Peyer's patch (tissue), 4 donors: ENCODE measurements around the gene GALK2. TPM values are rescaled to one million over a fixed set of nuclear protein-coding genes. Genes with fewer than 3 reads are reported as not detected.

Experiments used
- DNase-seq, 3 donors: peaks; one replicate each; pipeline ENCODE4 v3.0.0-alpha.2; 2017 to 2019
- H3K27ac ChIP-seq, 4 donors: fragments of 200-600 bp; sonication (generic); one replicate each; pipeline ENCODE4 v1.5.1; 2016 to 2019
- H3K27me3 ChIP-seq, 2 donors: fragments of 200-600 bp; sonication (generic); one replicate each; pipeline ENCODE4 v1.5.1; 2019
- H3K36me3 ChIP-seq, 3 donors: fragments of 200-600 bp; sonication (generic); one replicate each; pipeline ENCODE4 v1.5.1; 2016 to 2019
- H3K4me1 ChIP-seq, 4 donors: fragments of 200-600 bp; sonication (generic); one replicate each; pipeline ENCODE4 v1.5.1; 2016 to 2019
- H3K4me3 ChIP-seq, 4 donors: fragments of 200-600 bp; sonication (generic); 1 replicate in 3 of 4; 2 replicates in 1 of 4; pipeline ENCODE4 v1.5.1; 2016 to 2019; ENCODE audit warnings: mild to moderate bottlenecking in 1 of 4
- H3K9me3 ChIP-seq, 4 donors: fragments of 200-600 bp; sonication (generic); one replicate each; pipeline ENCODE4 v1.5.1; 2016 to 2019; ENCODE audit warnings: mild to moderate bottlenecking in 1 of 4
- CTCF ChIP-seq, 6 experiments: fragments of 450-650 bp in 4 of 6; fragments of 200-600 bp in 2 of 6; sonication (generic) in 1 of 6; IDR thresholded peaks; one replicate each; pipeline ENCODE4 v1.5.1; 2017 to 2019; ENCODE audit warnings: antibody characterized with exemption in 6 of 6, mild to moderate bottlenecking in 3 of 6, moderate library complexity in 1 of 6
- POLR2A ChIP-seq, 2 donors: fragments of 450-650 bp; IDR thresholded peaks; one replicate each; pipeline ENCODE4 v1.5.1; 2017; ENCODE audit warnings: antibody characterized with exemption in 2 of 2, mild to moderate bottlenecking in 2 of 2, moderate library complexity in 2 of 2
- total RNA-seq, 4 donors: library from RNA; depleted of rRNA; stranded (reverse); fragments of >200 nt; gene quantifications; one replicate each; pipeline ENCODE4 v1.1.0, GENCODE V29; 2016

Gene GALK2
- total RNA-seq, 4 donors from 2014 or later, result 33.4 to 61.9 (median 44.3) TPM

GRCh38 chr15:49320351-49320750 is 150.3 kb downstream of the GALK2 start:
- no peak for TF ChIP-seq POLR2A (IDR thresholded peaks at IDR 0.05)
- peaks cover 0 to 33% (median 0%) of the 10 kb centered on the region in 3 donors for H3K36me3 ChIP-seq
- DNase-seq, result no peak
- no peaks in the 10 kb centered on the region for H3K9me3 ChIP-seq
- H3K4me3 ChIP-seq, result no peak overlapping the region
- H3K27ac ChIP-seq, result no peak overlapping the region
- no peaks in the 10 kb centered on the region for H3K4me1 ChIP-seq
- no peaks in the 10 kb centered on the region for H3K27me3 ChIP-seq

- Histone ChIP-seq H3K27ac (no peak overlapping the region), H3K4me1 (no peaks in the 10 kb centered on the region), H3K27me3 (no peaks in the 10 kb centered on the region), H3K4me3 (no peak overlapping the region), H3K9me3 (no peaks in the 10 kb centered on the region), H3K36me3 (peaks cover 0 to 44% (median 0%) of the 10 kb centered on the region in 3 donors)
- no peak for TF ChIP-seq CTCF (IDR thresholded peaks at IDR 0.05)
- TF ChIP-seq POLR2A (IDR thresholded peaks at IDR 0.05), result no peak
- no peak for DNase-seq
These were observed 153.2 kb downstream of the GALK2 start for GRCh38 chr15:49323207-49323606.

GRCh38 chr15:49327927-49328326 is 157.9 kb downstream of the GALK2 start:
- no peaks in the 10 kb centered on the region for H3K9me3 ChIP-seq
- H3K36me3 ChIP-seq, result peaks cover 0 to 15% (median 0%) of the 10 kb centered on the region in 3 donors
- H3K4me1 ChIP-seq, result no peaks in the 10 kb centered on the region
- H3K27me3 ChIP-seq, result no peaks in the 10 kb centered on the region
- DNase-seq, result no peak
- H3K27ac ChIP-seq, result no peak overlapping the region
- no peak overlapping the region for H3K4me3 ChIP-seq
- TF ChIP-seq CTCF (IDR thresholded peaks at IDR 0.05) (no peak), POLR2A (IDR thresholded peaks at IDR 0.05) (no peak)

GRCh38 chr15:49328941-49329340 is 158.9 kb downstream of the GALK2 start:
- H3K36me3 ChIP-seq, result peaks cover 0 to 15% (median 0%) of the 10 kb centered on the region in 3 donors
- TF ChIP-seq POLR2A (IDR thresholded peaks at IDR 0.05) (no peak), CTCF (IDR thresholded peaks at IDR 0.05) (no peak)
- H3K27me3 ChIP-seq, result no peaks in the 10 kb centered on the region
- H3K4me1 ChIP-seq, result no peaks in the 10 kb centered on the region
- DNase-seq, result no peak
- no peak overlapping the region for H3K27ac ChIP-seq
- H3K4me3 ChIP-seq, result no peak overlapping the region
- no peaks in the 10 kb centered on the region for H3K9me3 ChIP-seq

GRCh38 chr15:49330166-49330565 is 160.1 kb downstream of the GALK2 start:
- Histone ChIP-seq H3K4me3 (no peak overlapping the region), H3K36me3 (peaks cover 0 to 15% (median 0%) of the 10 kb centered on the region in 3 donors), H3K4me1 (no peaks in the 10 kb centered on the region), H3K27ac (no peak overlapping the region), H3K9me3 (no peaks in the 10 kb centered on the region), H3K27me3 (no peaks in the 10 kb centered on the region)
- DNase-seq, result no peak
- TF ChIP-seq CTCF (IDR thresholded peaks at IDR 0.05) (no peak), POLR2A (IDR thresholded peaks at IDR 0.05) (no peak)

GRCh38 chr15:49331442-49331841 is 161.4 kb downstream of the GALK2 start:
- Histone ChIP-seq H3K36me3 (peaks cover 0 to 15% (median 0%) of the 10 kb centered on the region in 3 donors), H3K9me3 (no peaks in the 10 kb centered on the region), H3K4me3 (no peak overlapping the region), H3K27me3 (no peaks in the 10 kb centered on the region), H3K4me1 (no peaks in the 10 kb centered on the region), H3K27ac (no peak overlapping the region)
- DNase-seq, result no peak
- TF ChIP-seq CTCF (IDR thresholded peaks at IDR 0.05), result no peak
